PFSK-1 (cell line): ENCODE data around the gene SRSF4.

Experiments used
- FOXP2 ChIP-seq: optimal IDR thresholded peaks from 2 replicates; pipeline ENCODE3; 2011; ENCODE audit warnings: borderline replicate concordance, control low read depth, inconsistent platforms; ENCODE audit not compliant: insufficient read depth; ENCODE audit errors: extremely low read length, extremely low read depth
- POLR2AphosphoS5 ChIP-seq: IDR thresholded peaks from 2 replicates; pipeline ENCODE4 v1.6.1; 2012; ENCODE audit warnings: low read depth, mild to moderate bottlenecking, control low read depth, low read length, moderate library complexity
- SIN3A ChIP-seq: IDR thresholded peaks from 2 replicates; pipeline ENCODE4 v1.6.1; 2012; ENCODE audit warnings: mild to moderate bottlenecking, low read length, moderate library complexity, borderline replicate concordance; ENCODE audit not compliant: insufficient read depth
- TF ChIP-seq, protein P1 (sequence below), 2 experiments: IDR thresholded peaks; 2 replicates each; pipeline versions ENCODE4 v1.6.1 to v1.8.0; 2011 to 2012; ENCODE audit warnings: low read depth in 2 of 2, low read length in 2 of 2, control low read depth in 1 of 2, inconsistent platforms in 1 of 2, mild to moderate bottlenecking in 1 of 2, moderate library complexity in 1 of 2; ENCODE audit not compliant: insufficient read depth in 1 of 2

- TF ChIP-seq FOXP2 (no peak), POLR2AphosphoS5 (no peak), SIN3A (no peak)
- TF ChIP-seq, protein P1, sequence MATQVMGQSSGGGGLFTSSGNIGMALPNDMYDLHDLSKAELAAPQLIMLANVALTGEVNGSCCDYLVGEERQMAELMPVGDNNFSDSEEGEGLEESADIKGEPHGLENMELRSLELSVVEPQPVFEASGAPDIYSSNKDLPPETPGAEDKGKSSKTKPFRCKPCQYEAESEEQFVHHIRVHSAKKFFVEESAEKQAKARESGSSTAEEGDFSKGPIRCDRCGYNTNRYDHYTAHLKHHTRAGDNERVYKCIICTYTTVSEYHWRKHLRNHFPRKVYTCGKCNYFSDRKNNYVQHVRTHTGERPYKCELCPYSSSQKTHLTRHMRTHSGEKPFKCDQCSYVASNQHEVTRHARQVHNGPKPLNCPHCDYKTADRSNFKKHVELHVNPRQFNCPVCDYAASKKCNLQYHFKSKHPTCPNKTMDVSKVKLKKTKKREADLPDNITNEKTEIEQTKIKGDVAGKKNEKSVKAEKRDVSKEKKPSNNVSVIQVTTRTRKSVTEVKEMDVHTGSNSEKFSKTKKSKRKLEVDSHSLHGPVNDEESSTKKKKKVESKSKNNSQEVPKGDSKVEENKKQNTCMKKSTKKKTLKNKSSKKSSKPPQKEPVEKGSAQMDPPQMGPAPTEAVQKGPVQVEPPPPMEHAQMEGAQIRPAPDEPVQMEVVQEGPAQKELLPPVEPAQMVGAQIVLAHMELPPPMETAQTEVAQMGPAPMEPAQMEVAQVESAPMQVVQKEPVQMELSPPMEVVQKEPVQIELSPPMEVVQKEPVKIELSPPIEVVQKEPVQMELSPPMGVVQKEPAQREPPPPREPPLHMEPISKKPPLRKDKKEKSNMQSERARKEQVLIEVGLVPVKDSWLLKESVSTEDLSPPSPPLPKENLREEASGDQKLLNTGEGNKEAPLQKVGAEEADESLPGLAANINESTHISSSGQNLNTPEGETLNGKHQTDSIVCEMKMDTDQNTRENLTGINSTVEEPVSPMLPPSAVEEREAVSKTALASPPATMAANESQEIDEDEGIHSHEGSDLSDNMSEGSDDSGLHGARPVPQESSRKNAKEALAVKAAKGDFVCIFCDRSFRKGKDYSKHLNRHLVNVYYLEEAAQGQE (IDR thresholded peaks at IDR 0.05; ENCODE audit: insufficient read depth in 1 of 2, low read depth in 2 of 2, low read length in 2 of 2) = no peak
Measured at GRCh38 chr1:29152046-29152805, 29.5 kb downstream of the SRSF4 start.
